ENCODE data around the gene NLRP11. TPM values are rescaled to one million over a fixed set of nuclear protein-coding genes. Genes with fewer than 3 reads are reported as not detected.
A peak's percentile ranks its signal among the peaks of the same experiment; 100 is the strongest.
"Not testable (repeated sequence)": the region's sequence is repeated elsewhere in the genome, so short reads cannot be mapped to it uniquely, and the experiment has no call there.

The NLRP11 gene
- total RNA-seq, 2 experiments from 2014 or later: not detected

- peaks cover 2% of the 10 kb centered on the region for H3K9me3 Mint-ChIP-seq
- DNase-seq (no peak), ATAC-seq (ENCODE audit: low read depth) (no peak)
- H3K4me1 Mint-ChIP-seq: no peaks in the 10 kb centered on the region
- H3K4me3 Mint-ChIP-seq: no peak overlapping the region
- H3K27me3 Mint-ChIP-seq: no peaks in the 10 kb centered on the region
- no peak overlapping the region for H3K27ac Mint-ChIP-seq
- POLR2A ChIA-PET: no interaction called here
- no peaks in the 10 kb centered on the region for H3K36me3 Mint-ChIP-seq
Measured at GRCh38 chr19:55820037-55820436, 11.8 kb downstream of the NLRP11 start.

GRCh38 chr19:55813906-55814305 lies 17.9 kb downstream of the NLRP11 start:
- no peak for ATAC-seq (ENCODE audit: low read depth)
- no peaks in the 10 kb centered on the region for H3K9me3 Mint-ChIP-seq
- peaks cover 4% of the 10 kb centered on the region for H3K4me1 Mint-ChIP-seq
- peaks cover 3% of the 10 kb centered on the region for H3K27me3 Mint-ChIP-seq
- no peak for DNase-seq
- POLR2A ChIA-PET: no interaction called here
- no peak overlapping the region for H3K27ac Mint-ChIP-seq
- no peak overlapping the region for H3K4me3 Mint-ChIP-seq
- H3K36me3 Mint-ChIP-seq: no peaks in the 10 kb centered on the region

GRCh38 chr19:55812449-55812848 lies 19.4 kb downstream of the NLRP11 start:
- peaks cover 1% of the 10 kb centered on the region for H3K9me3 Mint-ChIP-seq
- H3K27ac Mint-ChIP-seq: no peak overlapping the region
- no peaks in the 10 kb centered on the region for H3K36me3 Mint-ChIP-seq
- H3K4me1 Mint-ChIP-seq: peaks cover 4% of the 10 kb centered on the region
- POLR2A ChIA-PET: no interaction called here
- H3K4me3 Mint-ChIP-seq: no peak overlapping the region
- H3K27me3 Mint-ChIP-seq: peaks cover 3% of the 10 kb centered on the region
- no peak for ATAC-seq (ENCODE audit: low read depth)
- DNase-seq: no peak

GRCh38 chr19:55811340-55811739 lies 20.5 kb downstream of the NLRP11 start:
- H3K4me3 Mint-ChIP-seq: no peak overlapping the region
- peaks cover 4% of the 10 kb centered on the region for H3K4me1 Mint-ChIP-seq
- no peak overlapping the region for H3K27ac Mint-ChIP-seq
- peaks cover 1% of the 10 kb centered on the region for H3K9me3 Mint-ChIP-seq
- POLR2A ChIA-PET: no interaction called here
- ATAC-seq (ENCODE audit: low read depth): no peak
- peaks cover 3% of the 10 kb centered on the region for H3K27me3 Mint-ChIP-seq
- no peak for DNase-seq
- no peaks in the 10 kb centered on the region for H3K36me3 Mint-ChIP-seq

GRCh38 chr19:55809381-55810058 lies 22.3 kb downstream of the NLRP11 start:
- Mint-ChIP-seq H3K36me3 (no peaks in the 10 kb centered on the region), H3K27ac (no peak overlapping the region), H3K4me3 (no peak overlapping the region), H3K9me3 (peaks cover 1% of the 10 kb centered on the region), H3K4me1 (peaks cover 4% of the 10 kb centered on the region), H3K27me3 (peaks cover 3% of the 10 kb centered on the region)
- DNase-seq (peak; percentile 29), ATAC-seq (ENCODE audit: low read depth) (no peak)
- POLR2A ChIA-PET: interaction anchor here (0.5 kb wide), 1 partner anchor 175 kb away, joined by 6 read pairs; no protein-coding TSS in a partner anchor

GRCh38 chr19:55802281-55802680 lies 29.5 kb downstream of the NLRP11 start:
- no peak for ATAC-seq (ENCODE audit: low read depth)
- POLR2A ChIA-PET: no interaction called here
- H3K4me3 Mint-ChIP-seq: no peak overlapping the region

GRCh38 chr19:55801416-55801815 lies 30.4 kb downstream of the NLRP11 start:
- DNase-seq: no peak
- no peak overlapping the region for H3K4me3 Mint-ChIP-seq
- no peak for ATAC-seq (ENCODE audit: low read depth)
- H3K27ac Mint-ChIP-seq: no peak overlapping the region
- H3K9me3 Mint-ChIP-seq: peaks cover 5% of the 10 kb centered on the region
- no peaks in the 10 kb centered on the region for H3K4me1 Mint-ChIP-seq
- POLR2A ChIA-PET: no interaction called here
- H3K27me3 Mint-ChIP-seq: no peaks in the 10 kb centered on the region
- H3K36me3 Mint-ChIP-seq: no peaks in the 10 kb centered on the region

More at GRCh38 chr19:55802281-55802680, 29.5 kb downstream of the NLRP11 start:
- Mint-ChIP-seq H3K4me1 (no peaks in the 10 kb centered on the region), H3K9me3 (peaks cover 5% of the 10 kb centered on the region), H3K36me3 (no peaks in the 10 kb centered on the region), H3K27ac (no peak overlapping the region), H3K27me3 (no peaks in the 10 kb centered on the region)
- no peak for DNase-seq

GRCh38 chr19:55795021-55795420 lies 36.8 kb downstream of the NLRP11 start:
- ATAC-seq (ENCODE audit: low read depth) (no peak), DNase-seq (no peak)
- Mint-ChIP-seq H3K9me3 (no peaks in the 10 kb centered on the region), H3K27me3 (no peaks in the 10 kb centered on the region), H3K27ac (no peak overlapping the region), H3K36me3 (no peaks in the 10 kb centered on the region), H3K4me3 (no peak overlapping the region), H3K4me1 (no peaks in the 10 kb centered on the region)
- POLR2A ChIA-PET: no interaction called here

GRCh38 chr19:55781112-55781511 lies 50.7 kb downstream of the NLRP11 start:
- no peak overlapping the region for H3K27ac Mint-ChIP-seq
- H3K9me3 Mint-ChIP-seq: no peaks in the 10 kb centered on the region
- ATAC-seq (ENCODE audit: low read depth) (no peak), DNase-seq (no peak)
- no peaks in the 10 kb centered on the region for H3K36me3 Mint-ChIP-seq
- no peaks in the 10 kb centered on the region for H3K27me3 Mint-ChIP-seq
- POLR2A ChIA-PET: no interaction called here
- H3K4me1 Mint-ChIP-seq: no peaks in the 10 kb centered on the region
- H3K4me3 Mint-ChIP-seq: no peak overlapping the region

GRCh38 chr19:55778331-55778730 lies 53.5 kb downstream of the NLRP11 start:
- no peaks in the 10 kb centered on the region for H3K9me3 Mint-ChIP-seq
- no peaks in the 10 kb centered on the region for H3K4me1 Mint-ChIP-seq
- no peak overlapping the region for H3K27ac Mint-ChIP-seq
- POLR2A ChIA-PET: no interaction called here
- no peaks in the 10 kb centered on the region for H3K36me3 Mint-ChIP-seq
- no peaks in the 10 kb centered on the region for H3K27me3 Mint-ChIP-seq
- H3K4me3 Mint-ChIP-seq: no peak overlapping the region
- ATAC-seq (ENCODE audit: low read depth) (no peak), DNase-seq (no peak)

- DNase-seq: no peak
- POLR2A ChIA-PET: no interaction called here
- H3K4me3 Mint-ChIP-seq: no peak overlapping the region
- H3K36me3 Mint-ChIP-seq: no peaks in the 10 kb centered on the region
- no peaks in the 10 kb centered on the region for H3K9me3 Mint-ChIP-seq
- H3K4me1 Mint-ChIP-seq: no peaks in the 10 kb centered on the region
- H3K27me3 Mint-ChIP-seq: no peaks in the 10 kb centered on the region
- ATAC-seq (ENCODE audit: low read depth): no peak
- no peak overlapping the region for H3K27ac Mint-ChIP-seq
Measured at GRCh38 chr19:55777528-55777927, 54.3 kb downstream of the NLRP11 start.

- H3K27ac Mint-ChIP-seq; H3K9me3 Mint-ChIP-seq; H3K36me3 Mint-ChIP-seq; H3K27me3 Mint-ChIP-seq; ATAC-seq (ENCODE audit: low read depth); DNase-seq; H3K4me1 Mint-ChIP-seq; POLR2A ChIA-PET; H3K4me3 Mint-ChIP-seq: not testable (repeated sequence)
Measured at GRCh38 chr19:55769632-55770031, 62.2 kb downstream of the NLRP11 start.

GRCh38 chr19:55768818-55769217 lies 63.0 kb downstream of the NLRP11 start, which contains the start of gene RFPL4AL1:
Gene RFPL4AL1, plus strand, starts transcription at chr19:55769118. Its CDS starts 2,687 bp downstream, at chr19:55771805.
- H3K36me3 Mint-ChIP-seq; ATAC-seq (ENCODE audit: low read depth); H3K4me1 Mint-ChIP-seq; H3K27ac Mint-ChIP-seq; DNase-seq; H3K4me3 Mint-ChIP-seq; POLR2A ChIA-PET; H3K9me3 Mint-ChIP-seq; H3K27me3 Mint-ChIP-seq: not testable (repeated sequence)

- POLR2A ChIA-PET: no interaction called here
- ATAC-seq (ENCODE audit: low read depth) (no peak), DNase-seq (no peak)
- Mint-ChIP-seq H3K27ac (no peak overlapping the region), H3K9me3 (peaks cover 8% of the 10 kb centered on the region), H3K4me3 (no peak overlapping the region), H3K4me1 (no peaks in the 10 kb centered on the region), H3K27me3 (peaks cover 6% of the 10 kb centered on the region), H3K36me3 (no peaks in the 10 kb centered on the region)
Measured at GRCh38 chr19:55766466-55766865, 65.3 kb downstream of the NLRP11 start.

Measured in activated naive CD8-positive, alpha-beta T cell treated with anti-CD3 and anti-CD28 coated beads, Interleukin-2, amount 10 ng/mL, durations not matched to agents 7 days and 5 days (primary cell).